Stromal cell of bone marrow (primary cell): ENCODE results near the gene NUDT4B.
"Not testable (repeated sequence)": the region's sequence is repeated elsewhere in the genome, so short reads cannot be mapped to it uniquely, and the experiment has no call there.

Source experiments
- DNase-seq: peaks from one replicate; pipeline ENCODE4 v3.0.0-alpha.2; 2012; ENCODE audit warnings: low read depth

The NUDT4B gene

GRCh38 chr1:148738667-148739066 lies 9.9 kb upstream of the NUDT4B start:
- not testable (repeated sequence) for DNase-seq

- not testable (repeated sequence) for DNase-seq
Observed at GRCh38 chr1:148743200-148743599, 5.4 kb upstream of the NUDT4B start.

- not testable (repeated sequence) for DNase-seq
Observed at GRCh38 chr1:148743726-148744720, 4.6 kb upstream of the NUDT4B start.

- DNase-seq: not testable (repeated sequence)
Observed at GRCh38 chr1:148749335-148749681, 734 bp downstream of the NUDT4B start.

GRCh38 chr1:148756231-148756630 lies 7.7 kb downstream of the NUDT4B start:
- DNase-seq: not testable (repeated sequence)

- not testable (repeated sequence) for DNase-seq
Observed at GRCh38 chr1:148757446-148757845, 8.9 kb downstream of the NUDT4B start.

- not testable (repeated sequence) for DNase-seq
Observed at GRCh38 chr1:148758412-148758811, 9.8 kb downstream of the NUDT4B start.

- not testable (repeated sequence) for DNase-seq
Observed at GRCh38 chr1:148758925-148759324, 10.4 kb downstream of the NUDT4B start.

- DNase-seq: not testable (repeated sequence)
Observed at GRCh38 chr1:148759749-148760148, 11.2 kb downstream of the NUDT4B start.

GRCh38 chr1:148760206-148760605 lies 11.6 kb downstream of the NUDT4B start:
- not testable (repeated sequence) for DNase-seq

GRCh38 chr1:148761360-148761759 lies 12.8 kb downstream of the NUDT4B start:
- DNase-seq: not testable (repeated sequence)

GRCh38 chr1:148765238-148766019 lies 16.9 kb downstream of the NUDT4B start:
- not testable (repeated sequence) for DNase-seq

- not testable (repeated sequence) for DNase-seq
Observed at GRCh38 chr1:148768541-148768940, 20.0 kb downstream of the NUDT4B start.

- not testable (repeated sequence) for DNase-seq
Observed at GRCh38 chr1:148769495-148769894, 20.9 kb downstream of the NUDT4B start.

GRCh38 chr1:148773690-148774089 lies 25.1 kb downstream of the NUDT4B start:
- DNase-seq: not testable (repeated sequence)

GRCh38 chr1:148774102-148774501 lies 25.5 kb downstream of the NUDT4B start:
- DNase-seq: not testable (repeated sequence)

- DNase-seq: not testable (repeated sequence)
Observed at GRCh38 chr1:148775263-148775662, 26.7 kb downstream of the NUDT4B start.

- DNase-seq: not testable (repeated sequence)
Observed at GRCh38 chr1:148777649-148778048, 29.1 kb downstream of the NUDT4B start.

- not testable (repeated sequence) for DNase-seq
Observed at GRCh38 chr1:148780404-148780803, 31.8 kb downstream of the NUDT4B start.

- not testable (repeated sequence) for DNase-seq
Observed at GRCh38 chr1:148791543-148792099, 43.0 kb downstream of the NUDT4B start.

- not testable (repeated sequence) for DNase-seq
Observed at GRCh38 chr1:148793762-148794332, 45.3 kb downstream of the NUDT4B start.
